ELR (cell line): ENCODE data around the gene PSMB4.
A peak's percentile ranks its signal among the peaks of the same experiment; 100 is the strongest.
"Not testable (repeated sequence)": the region's sequence is repeated elsewhere in the genome, so short reads cannot be mapped to it uniquely, and the experiment has no call there.

Experiments used
- DNase-seq: peaks from one replicate; pipeline ENCODE4 v3.0.0-alpha.2; 2015; ENCODE audit warnings: low read depth

The PSMB4 gene

GRCh38 chr1:151399324-151400171 lies at the start of gene PSMB4:
PSMB4 (plus strand) TSS chr1:151399573; CDS start chr1:151399588, 15 bp downstream.
- peak; percentile 95 for DNase-seq

GRCh38 chr1:151350323-151350722 lies 49.0 kb upstream of the PSMB4 start:
- DNase-seq = not testable (repeated sequence)

GRCh38 chr1:151352021-151352718 lies 47.2 kb upstream of the PSMB4 start:
- DNase-seq = peak; percentile 37

- no peak for DNase-seq
These were observed 42.7 kb upstream of the PSMB4 start for GRCh38 chr1:151356696-151357095.

- DNase-seq = no peak
These were observed 37.5 kb upstream of the PSMB4 start for GRCh38 chr1:151361883-151362282.

GRCh38 chr1:151362308-151363155 lies 36.8 kb upstream of the PSMB4 start:
- no peak for DNase-seq

GRCh38 chr1:151364996-151365395 lies 34.4 kb upstream of the PSMB4 start:
- DNase-seq = no peak

GRCh38 chr1:151367658-151368392 lies 31.5 kb upstream of the PSMB4 start:
- no peak for DNase-seq

- no peak for DNase-seq
These were observed 30.7 kb upstream of the PSMB4 start for GRCh38 chr1:151368393-151369301.

GRCh38 chr1:151369302-151369610 lies 30.1 kb upstream of the PSMB4 start:
- DNase-seq = no peak

- no peak for DNase-seq
These were observed 29.7 kb upstream of the PSMB4 start for GRCh38 chr1:151369621-151370048.

GRCh38 chr1:151370211-151370911 lies 29.0 kb upstream of the PSMB4 start:
- DNase-seq = no peak

GRCh38 chr1:151371370-151372057 lies 27.9 kb upstream of the PSMB4 start:
- peak; percentile 8 for DNase-seq

GRCh38 chr1:151372058-151372934 lies 27.1 kb upstream of the PSMB4 start, which contains the start of gene SELENBP1:
SELENBP1 (minus strand) TSS chr1:151372705; CDS start chr1:151372641, 64 bp downstream.
- DNase-seq = peak; percentile 54

- no peak for DNase-seq
These were observed 26.2 kb upstream of the PSMB4 start for GRCh38 chr1:151373196-151373595.

GRCh38 chr1:151377150-151377884 lies 22.1 kb upstream of the PSMB4 start:
- no peak for DNase-seq

- DNase-seq = no peak
These were observed 14.8 kb upstream of the PSMB4 start for GRCh38 chr1:151384584-151384983.

GRCh38 chr1:151386002-151386401 lies 13.4 kb upstream of the PSMB4 start:
- DNase-seq = no peak
